ENCODE results near the gene AGFG1.
A peak's percentile ranks its signal among the peaks of the same experiment; 100 is the strongest.
"Not testable (repeated sequence)": the region's sequence is repeated elsewhere in the genome, so short reads cannot be mapped to it uniquely, and the experiment has no call there.

The AGFG1 gene

GRCh38 chr2:227503433-227504406 lies 31.8 kb downstream of the AGFG1 start:
- peak; percentile 35 for DNase-seq

- DNase-seq = no peak
Observed at GRCh38 chr2:227504700-227505099, 32.7 kb downstream of the AGFG1 start.

GRCh38 chr2:227506456-227506855 lies 34.5 kb downstream of the AGFG1 start:
- DNase-seq = peak; percentile 12

GRCh38 chr2:227507963-227508362 lies 36.0 kb downstream of the AGFG1 start:
- no peak for DNase-seq

GRCh38 chr2:227509076-227509475 lies 37.1 kb downstream of the AGFG1 start:
- DNase-seq = peak; percentile 13

GRCh38 chr2:227509824-227510619 lies 38.1 kb downstream of the AGFG1 start:
- peak; percentile 32 for DNase-seq

- no peak for DNase-seq
Observed at GRCh38 chr2:227510620-227510958, 38.6 kb downstream of the AGFG1 start.

- DNase-seq = peak; percentile 68
Observed at GRCh38 chr2:227511239-227511930, 39.4 kb downstream of the AGFG1 start.

GRCh38 chr2:227511955-227512354 lies 40.0 kb downstream of the AGFG1 start:
- DNase-seq = no peak

GRCh38 chr2:227513113-227513512 lies 41.2 kb downstream of the AGFG1 start:
- peak; percentile 39 for DNase-seq

- DNase-seq = no peak
Observed at GRCh38 chr2:227515742-227516141, 43.8 kb downstream of the AGFG1 start.

- DNase-seq = no peak
Observed at GRCh38 chr2:227517724-227518123, 45.8 kb downstream of the AGFG1 start.

GRCh38 chr2:227518278-227518865 lies 46.4 kb downstream of the AGFG1 start:
- DNase-seq = not testable (repeated sequence)

GRCh38 chr2:227521178-227521577 lies 49.2 kb downstream of the AGFG1 start:
- DNase-seq = not testable (repeated sequence)

- no peak for DNase-seq
Observed at GRCh38 chr2:227524665-227525064, 52.7 kb downstream of the AGFG1 start.

- no peak for DNase-seq
Observed at GRCh38 chr2:227527351-227527750, 55.4 kb downstream of the AGFG1 start.

GRCh38 chr2:227528803-227529202 lies 56.8 kb downstream of the AGFG1 start:
- DNase-seq = no peak

GRCh38 chr2:227529871-227530270 lies 57.9 kb downstream of the AGFG1 start:
- no peak for DNase-seq

- DNase-seq = no peak
Observed at GRCh38 chr2:227534714-227535113, 62.8 kb downstream of the AGFG1 start.

- no peak for DNase-seq
Observed at GRCh38 chr2:227536445-227536844, 64.5 kb downstream of the AGFG1 start.

- no peak for DNase-seq
Observed at GRCh38 chr2:227539465-227539956, 67.6 kb downstream of the AGFG1 start.

GRCh38 chr2:227540352-227540751 lies 68.4 kb downstream of the AGFG1 start:
- DNase-seq = not testable (repeated sequence)

GRCh38 chr2:227545990-227546389 lies 74.0 kb downstream of the AGFG1 start:
- peak; percentile 8 for DNase-seq
